22Rv1 (cell line): ENCODE results near the gene RIMS3.

Source experiments
- H3K27ac ChIP-seq: fragments of 450-650 bp; 2 replicates; pipeline ENCODE4 v1.5.1; 2017
- CTCF ChIP-seq: fragments of 450-650 bp; IDR thresholded peaks from 2 replicates; pipeline ENCODE4 v1.5.1; 2017; ENCODE audit warnings: mild to moderate bottlenecking
- ZFX ChIP-seq: fragments of 450-650 bp; IDR thresholded peaks from 2 replicates; pipeline ENCODE4 v1.6.1; 2017; ENCODE audit warnings: antibody characterized with exemption, borderline replicate concordance

The RIMS3 gene

GRCh38 chr1:40618108-40618507 is 47.4 kb downstream of the RIMS3 start:
- TF ChIP-seq ZFX (no peak), CTCF (no peak)
- H3K27ac ChIP-seq, result no peak overlapping the region

- no peak for TF ChIP-seq ZFX
- TF ChIP-seq CTCF, result peak; percentile 94
- H3K27ac ChIP-seq, result peak overlapping the region; percentile 53
Observed at GRCh38 chr1:40612345-40612831, 53.1 kb downstream of the RIMS3 start.

- no peak for TF ChIP-seq ZFX
- no peak overlapping the region for H3K27ac ChIP-seq
Observed at GRCh38 chr1:40610156-40610555, 55.3 kb downstream of the RIMS3 start.

GRCh38 chr1:40607921-40608320 is 57.6 kb downstream of the RIMS3 start:
- no peak for TF ChIP-seq CTCF
- TF ChIP-seq ZFX, result no peak
- H3K27ac ChIP-seq, result no peak overlapping the region

- no peak overlapping the region for H3K27ac ChIP-seq
- TF ChIP-seq ZFX (no peak), CTCF (no peak)
Observed at GRCh38 chr1:40606978-40607377, 58.5 kb downstream of the RIMS3 start.

- no peak for TF ChIP-seq CTCF
- TF ChIP-seq ZFX, result no peak
Observed at GRCh38 chr1:40606194-40606593, 59.3 kb downstream of the RIMS3 start.

GRCh38 chr1:40599926-40600325 is 65.6 kb downstream of the RIMS3 start:
- H3K27ac ChIP-seq, result no peak overlapping the region
- no peak for TF ChIP-seq CTCF
- TF ChIP-seq ZFX, result no peak

More at GRCh38 chr1:40606194-40606593, 59.3 kb downstream of the RIMS3 start:
- no peak overlapping the region for H3K27ac ChIP-seq

- H3K27ac ChIP-seq, result no peak overlapping the region
- TF ChIP-seq CTCF (no peak), ZFX (no peak)
Observed at GRCh38 chr1:40595623-40596022, 69.9 kb downstream of the RIMS3 start.
